Testis (tissue), 3 donors: ENCODE measurements around the gene SYNE2. TPM values are rescaled to one million over a fixed set of nuclear protein-coding genes. Genes with fewer than 3 reads are reported as not detected.

Source experiments
- DNase-seq: peaks from one replicate; pipeline ENCODE4 v3.0.0-alpha.2; 2019
- H3K27ac ChIP-seq, 2 donors: fragments of 200-600 bp; sonication (generic); one replicate each; pipeline ENCODE4 v1.5.1; 2019
- H3K27me3 ChIP-seq: fragments of 200-600 bp; sonication (generic); one replicate; pipeline ENCODE4 v1.5.1; 2019
- H3K36me3 ChIP-seq: fragments of 200-600 bp; sonication (generic); one replicate; pipeline ENCODE4 v1.5.1; 2017; ENCODE audit warnings: low read depth; ENCODE audit errors: missing control alignments
- H3K4me1 ChIP-seq: fragments of 200-600 bp; sonication (generic); one replicate; pipeline ENCODE4 v1.5.1; 2019
- H3K4me3 ChIP-seq, 2 donors: fragments of 200-600 bp; sonication (generic); one replicate each; pipeline ENCODE4 v1.5.1; 2017 to 2019
- H3K9me3 ChIP-seq: fragments of 200-600 bp; sonication (generic); one replicate; pipeline ENCODE4 v1.5.1; 2017
- POLR2A ChIP-seq: fragments of 450-650 bp; IDR thresholded peaks from one replicate; pipeline ENCODE4 v1.6.1; 2017; ENCODE audit warnings: antibody characterized with exemption, mild to moderate bottlenecking, moderate library complexity
- WGBS, 2 donors: methylation state at CpG; one replicate each; pipeline ENCODE4 v1.1.5; 2018; 5-methylcytosine and 5-hydroxymethylcytosine counted together
- intact Hi-C: fragments of 100-400 bp; cut with DNase I; formaldehyde crosslinking; loops from one replicate; pipeline ENCODE4 v1.15.1; 2023; ENCODE audit warnings: low total_unique reads
- polyA plus RNA-seq: library from polyadenylated mRNA; stranded (reverse); fragments of 350-450 nt; fragmentation: Illumina TruSeq; extraction: RNeasy Lipid Tissue Mini Kit (QIAGEN cat#74804); gene quantifications from one replicate; pipeline ENCODE4 v1.2.3, GENCODE V29; 2014; ENCODE audit warnings: low read depth, low replicate concordance; ENCODE audit not compliant: insufficient read depth
- total RNA-seq, 2 donors: library from RNA; depleted of rRNA; stranded (reverse); fragments of >200 nt; gene quantifications; one replicate each; pipeline ENCODE4 v1.2.3, GENCODE V29; 2016
- TF ChIP-seq, protein P1 (sequence below), 3 experiments: fragments of 450-650 bp in 2 of 3; fragments of 200-600 bp in 1 of 3; sonication (generic) in 1 of 3; IDR thresholded peaks; one replicate each; pipeline ENCODE4 v1.5.1; 2016 to 2019; ENCODE audit warnings: antibody characterized with exemption in 3 of 3, mild to moderate bottlenecking in 2 of 3, moderate library complexity in 1 of 3

SYNE2 gene
- total and polyA plus RNA-seq, 3 donors from 2014 or later = 74.6 to 519 (median 511) TPM

DNA sequence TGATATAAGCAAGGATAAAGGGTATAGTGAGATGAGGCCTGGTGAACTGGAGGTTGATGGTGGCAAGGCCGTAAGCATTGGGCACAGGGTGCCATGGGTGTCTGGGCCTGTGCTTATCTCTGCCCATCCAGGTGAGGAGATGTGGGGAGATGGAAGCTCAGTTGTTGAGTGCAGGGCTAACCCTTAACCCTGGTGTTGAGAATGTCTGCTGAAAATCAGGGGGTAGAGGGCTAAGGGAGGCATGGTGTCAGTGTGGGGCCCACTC lies 86.1 kb downstream of the SYNE2 start:
- 87 to 96% methylated on average over 1 of the region's 1 CpG for WGBS, 2 donors
- no peak overlapping the region for H3K4me3 ChIP-seq
- no peaks in the 10 kb centered on the region for H3K27me3 ChIP-seq
- no peaks in the 10 kb centered on the region for H3K4me1 ChIP-seq
- H3K9me3 ChIP-seq = no peaks in the 10 kb centered on the region
- no peak overlapping the region for H3K27ac ChIP-seq
- DNase-seq = no peak
- intact Hi-C loops = no loop called here
- H3K36me3 ChIP-seq = no peaks in the 10 kb centered on the region
- TF ChIP-seq, protein P1, sequence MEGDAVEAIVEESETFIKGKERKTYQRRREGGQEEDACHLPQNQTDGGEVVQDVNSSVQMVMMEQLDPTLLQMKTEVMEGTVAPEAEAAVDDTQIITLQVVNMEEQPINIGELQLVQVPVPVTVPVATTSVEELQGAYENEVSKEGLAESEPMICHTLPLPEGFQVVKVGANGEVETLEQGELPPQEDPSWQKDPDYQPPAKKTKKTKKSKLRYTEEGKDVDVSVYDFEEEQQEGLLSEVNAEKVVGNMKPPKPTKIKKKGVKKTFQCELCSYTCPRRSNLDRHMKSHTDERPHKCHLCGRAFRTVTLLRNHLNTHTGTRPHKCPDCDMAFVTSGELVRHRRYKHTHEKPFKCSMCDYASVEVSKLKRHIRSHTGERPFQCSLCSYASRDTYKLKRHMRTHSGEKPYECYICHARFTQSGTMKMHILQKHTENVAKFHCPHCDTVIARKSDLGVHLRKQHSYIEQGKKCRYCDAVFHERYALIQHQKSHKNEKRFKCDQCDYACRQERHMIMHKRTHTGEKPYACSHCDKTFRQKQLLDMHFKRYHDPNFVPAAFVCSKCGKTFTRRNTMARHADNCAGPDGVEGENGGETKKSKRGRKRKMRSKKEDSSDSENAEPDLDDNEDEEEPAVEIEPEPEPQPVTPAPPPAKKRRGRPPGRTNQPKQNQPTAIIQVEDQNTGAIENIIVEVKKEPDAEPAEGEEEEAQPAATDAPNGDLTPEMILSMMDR (IDR thresholded peaks at IDR 0.05) = no peak
- TF ChIP-seq POLR2A = no peak

GRCh38 chr14:63940387-63940786 lies 87.6 kb downstream of the SYNE2 start:
- H3K4me1 ChIP-seq = no peaks in the 10 kb centered on the region
- H3K27ac ChIP-seq = no peak overlapping the region
- H3K36me3 ChIP-seq = no peaks in the 10 kb centered on the region
- TF ChIP-seq, protein P1 (IDR thresholded peaks at IDR 0.05) = no peak
- no peak for TF ChIP-seq POLR2A
- intact Hi-C loops = no loop called here
- WGBS, 2 donors = 71 to 72% methylated on average over 4 of the region's 4 CpGs
- no peak for DNase-seq
- H3K27me3 ChIP-seq = no peaks in the 10 kb centered on the region
- H3K4me3 ChIP-seq = no peak overlapping the region
- H3K9me3 ChIP-seq = no peaks in the 10 kb centered on the region

DNA sequence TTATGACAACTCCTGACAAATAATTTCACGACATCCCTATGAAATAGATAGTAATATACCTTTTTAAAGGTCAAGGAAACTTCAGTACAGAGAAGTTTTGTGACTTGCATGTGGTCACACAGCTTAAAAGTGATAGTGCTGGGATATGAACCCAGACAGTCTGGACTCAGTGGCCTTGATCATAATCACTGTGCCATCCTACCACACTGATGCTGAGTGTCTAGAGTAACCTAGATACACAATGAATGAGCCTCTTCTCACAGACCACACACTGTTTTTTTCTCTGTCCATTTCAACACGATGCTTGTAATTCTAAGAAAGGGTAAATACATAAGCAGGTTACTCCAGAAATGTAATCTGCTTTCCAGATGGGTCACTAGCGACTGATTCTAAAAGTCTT lies 88.2 kb downstream of the SYNE2 start:
- DNase-seq = no peak
- Histone ChIP-seq H3K9me3 (no peaks in the 10 kb centered on the region), H3K4me3 (no peak overlapping the region), H3K36me3 (no peaks in the 10 kb centered on the region), H3K27me3 (no peaks in the 10 kb centered on the region), H3K4me1 (no peaks in the 10 kb centered on the region), H3K27ac (no peak overlapping the region)
- no peak for TF ChIP-seq POLR2A
- TF ChIP-seq, protein P1 (IDR thresholded peaks at IDR 0.05) = no peak
- intact Hi-C loops = no loop called here
- WGBS, 2 donors = 75 to 78% methylated on average over 3 of the region's 3 CpGs

- Histone ChIP-seq H3K4me3 (no peak overlapping the region), H3K36me3 (no peaks in the 10 kb centered on the region), H3K27ac (no peak overlapping the region), H3K27me3 (no peaks in the 10 kb centered on the region), H3K9me3 (no peaks in the 10 kb centered on the region), H3K4me1 (peaks cover 4% of the 10 kb centered on the region)
- intact Hi-C loops = no loop called here
- TF ChIP-seq, protein P1 (IDR thresholded peaks at IDR 0.05) = no peak
- no peak for TF ChIP-seq POLR2A
- WGBS, 2 donors = 79 to 95% methylated on average over 3 of the region's 3 CpGs
- DNase-seq = no peak
Measured at GRCh38 chr14:63949696-63950095, 96.9 kb downstream of the SYNE2 start.

DNA sequence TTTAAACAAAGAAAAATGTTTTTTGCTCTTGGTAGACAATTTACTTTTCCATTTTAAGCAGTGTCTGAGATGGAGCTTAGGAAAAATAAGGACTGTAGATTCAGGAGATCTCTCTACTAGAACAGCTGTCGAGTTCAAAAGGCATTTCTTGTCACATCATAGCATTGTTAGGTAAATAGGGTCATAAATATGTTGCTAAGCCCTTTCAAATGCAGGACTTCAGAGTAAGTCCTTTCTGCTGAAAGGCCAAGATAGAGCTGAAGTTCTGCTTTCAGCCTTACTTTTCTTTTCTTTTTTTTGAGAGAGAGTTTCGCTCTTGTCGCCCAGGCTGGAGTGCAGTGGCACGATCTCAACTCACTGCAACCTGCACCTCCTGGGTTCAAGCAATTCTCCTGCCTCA lies 98.2 kb downstream of the SYNE2 start:
- H3K27ac ChIP-seq = no peak overlapping the region
- no peaks in the 10 kb centered on the region for H3K9me3 ChIP-seq
- no peaks in the 10 kb centered on the region for H3K36me3 ChIP-seq
- peaks cover 4% of the 10 kb centered on the region for H3K4me1 ChIP-seq
- intact Hi-C loops = no loop called here
- H3K27me3 ChIP-seq = no peaks in the 10 kb centered on the region
- no peak overlapping the region for H3K4me3 ChIP-seq
- TF ChIP-seq, protein P1 (IDR thresholded peaks at IDR 0.05) = no peak
- TF ChIP-seq POLR2A = no peak
- no peak for DNase-seq
- WGBS, 2 donors = 87% methylated on average over 4 of the region's 4 CpGs
